NCI-H1694 (cell line): ENCODE data around the gene AMER3.

Source experiments
- DNase-seq: peaks from one replicate; lab custom pipeline; 2025; lab: John Stamatoyannopoulos, UW

Gene AMER3

DNA sequence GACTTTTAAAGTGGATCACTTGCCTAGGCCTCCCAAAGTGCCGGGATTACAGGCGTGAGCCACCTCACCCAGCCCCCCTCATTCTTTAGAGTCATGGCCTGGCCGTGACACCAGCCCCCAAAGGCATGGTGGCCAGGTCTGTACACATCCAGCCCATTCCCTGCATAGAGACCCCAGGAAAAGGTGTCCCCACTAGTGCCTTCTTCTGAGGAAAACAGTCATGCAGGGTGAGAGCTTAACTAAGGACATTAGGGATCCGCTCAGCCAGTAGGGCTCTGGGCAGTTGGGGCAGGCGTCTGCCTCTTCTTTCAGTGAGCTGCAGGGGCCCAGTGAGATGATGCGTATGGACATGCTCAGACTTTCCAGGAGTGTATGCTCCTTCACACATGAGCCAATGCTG lies 5.7 kb upstream of the AMER3 start:
- DNase-seq: no peak

DNA sequence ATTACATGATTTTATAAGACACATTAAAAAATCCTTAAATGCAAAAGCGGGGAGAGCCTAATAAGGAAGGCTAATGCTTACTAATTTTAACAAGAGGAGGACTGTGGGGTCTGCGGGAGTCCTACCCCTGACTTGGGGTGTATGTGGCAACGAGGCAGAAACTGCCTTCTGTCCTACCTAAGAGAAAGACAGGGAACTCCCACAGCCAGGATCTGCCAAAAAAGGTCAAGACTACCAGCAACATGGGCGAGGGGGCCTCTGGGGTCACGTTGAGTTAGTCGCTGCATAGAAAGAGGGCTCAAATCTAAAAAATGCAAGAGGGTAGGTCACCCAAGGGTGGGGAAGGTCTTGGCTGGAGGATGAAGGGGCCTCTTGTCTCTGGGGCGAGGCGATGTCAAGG lies 529 bp upstream of the AMER3 start:
- no peak for DNase-seq

DNA sequence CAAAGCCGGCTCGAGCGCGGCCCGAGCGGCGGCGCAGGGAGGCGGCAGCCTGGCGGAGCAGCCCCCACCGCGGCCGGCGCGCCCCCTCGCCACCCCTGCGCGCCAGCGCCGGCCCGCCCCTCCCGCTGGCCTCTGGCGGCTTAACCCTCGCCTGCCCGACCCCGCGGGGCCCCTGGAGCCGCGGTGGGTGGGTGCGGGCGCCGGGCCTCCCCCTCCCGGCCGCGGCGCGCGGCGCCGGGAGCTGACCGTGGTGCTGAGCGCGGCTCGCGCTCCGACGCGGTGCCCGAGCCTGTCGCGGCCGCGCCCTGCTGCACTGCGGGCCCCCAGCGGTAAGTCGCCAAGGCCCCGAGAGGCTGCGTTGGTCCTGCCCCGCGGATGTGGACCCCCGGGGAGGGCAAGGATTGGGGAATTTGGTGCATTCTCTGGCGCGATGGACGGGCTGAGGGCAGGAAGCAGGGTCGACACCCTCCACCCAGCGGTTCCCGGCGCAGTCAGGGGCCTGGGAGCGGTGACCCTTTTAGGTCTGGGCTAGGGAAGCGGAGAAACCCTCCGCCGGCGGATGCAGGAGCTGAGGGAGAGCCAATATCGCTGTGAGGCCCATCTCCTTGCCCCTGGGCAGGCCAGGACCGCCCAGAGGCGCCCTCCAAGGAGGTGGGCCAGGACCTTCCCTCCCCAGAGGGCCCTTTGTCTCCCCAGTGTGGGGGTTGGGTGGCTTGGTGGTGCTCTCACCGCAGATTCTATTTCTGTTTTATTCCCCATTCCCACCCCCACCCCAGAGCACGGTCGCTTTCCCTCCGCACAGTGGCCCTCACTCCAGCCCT lies 923 bp downstream of the AMER3 start:
- DNase-seq: no peak

DNA sequence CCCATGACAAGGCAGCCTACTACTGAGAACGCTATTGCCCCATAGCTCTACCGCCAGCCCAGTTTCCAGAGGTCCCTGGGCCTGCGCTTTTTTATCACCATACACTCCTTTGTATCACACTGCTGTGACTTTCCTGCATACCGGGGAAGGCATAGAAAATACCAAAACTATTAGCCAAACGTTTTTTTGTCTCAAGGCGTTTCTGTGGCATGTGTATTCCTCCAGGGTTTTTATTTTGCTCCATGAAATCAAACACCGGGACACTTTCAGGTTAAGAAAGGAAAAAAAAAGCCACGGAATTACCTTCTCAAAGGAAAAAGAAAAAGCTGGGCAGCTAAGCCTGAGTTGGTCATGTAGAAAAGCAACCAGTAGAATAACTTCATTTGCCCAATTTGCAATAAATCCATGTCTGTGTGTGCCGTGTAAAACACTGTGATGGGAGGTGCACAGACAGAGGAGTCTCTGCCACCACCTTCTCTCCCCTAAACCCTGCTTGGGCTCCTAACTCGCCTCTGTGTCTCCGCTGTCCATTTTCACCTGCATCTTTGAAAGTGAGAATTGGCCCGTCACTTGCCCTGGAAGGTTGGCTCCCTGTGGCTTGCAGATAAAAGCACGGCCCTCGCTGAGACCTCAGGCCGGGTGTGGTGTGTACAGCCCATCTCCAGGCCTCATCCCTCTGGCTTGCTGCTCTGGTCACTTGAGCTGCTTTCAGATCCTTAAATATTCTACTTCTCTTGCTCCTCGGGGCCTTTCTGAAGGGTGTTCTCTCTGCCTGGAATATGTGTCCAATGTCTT lies 1.7 kb downstream of the AMER3 start:
- no peak for DNase-seq

DNA sequence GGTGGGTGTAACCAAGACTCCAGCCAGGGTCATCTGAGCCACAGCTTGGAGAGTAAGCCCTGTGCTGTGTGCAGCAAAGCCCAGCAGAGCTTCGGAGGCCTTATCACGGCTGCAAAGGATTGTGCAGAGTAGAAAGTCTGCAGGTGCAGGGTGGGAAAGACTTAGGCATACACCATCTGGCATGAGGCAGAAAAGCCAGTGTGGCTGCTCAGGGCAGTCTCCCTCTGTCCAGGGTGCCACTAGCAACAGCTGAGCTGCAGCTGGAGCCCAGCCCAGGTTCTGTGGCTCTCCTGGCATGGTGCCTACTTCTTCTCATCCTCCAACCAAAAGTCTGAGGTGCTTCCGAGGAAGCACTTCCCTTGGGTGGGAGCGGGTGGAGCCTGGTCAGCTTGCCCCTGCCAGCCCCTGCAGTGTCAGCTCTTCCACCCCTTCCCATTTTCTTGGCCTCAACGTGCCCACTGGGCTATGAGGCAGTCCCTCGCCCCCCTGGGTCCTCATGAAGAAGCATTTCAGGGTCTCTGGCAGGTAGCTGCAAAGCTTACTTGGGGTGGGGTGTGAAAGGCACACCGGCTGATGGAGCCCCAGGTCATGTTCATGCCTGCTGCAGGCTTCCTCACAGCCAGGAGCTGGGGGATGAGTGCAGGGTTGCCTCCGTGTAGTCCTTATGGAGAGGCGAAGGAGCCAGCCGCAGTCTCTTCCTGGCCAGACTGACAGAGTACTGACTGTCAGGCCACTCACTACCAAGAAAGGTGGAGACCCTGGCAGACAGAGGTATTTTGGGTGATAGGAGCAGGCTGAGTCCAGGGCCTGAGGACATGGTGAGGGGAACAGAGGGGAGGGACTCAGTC lies 4.8 kb downstream of the AMER3 start:
- DNase-seq: peak; percentile 61

DNA sequence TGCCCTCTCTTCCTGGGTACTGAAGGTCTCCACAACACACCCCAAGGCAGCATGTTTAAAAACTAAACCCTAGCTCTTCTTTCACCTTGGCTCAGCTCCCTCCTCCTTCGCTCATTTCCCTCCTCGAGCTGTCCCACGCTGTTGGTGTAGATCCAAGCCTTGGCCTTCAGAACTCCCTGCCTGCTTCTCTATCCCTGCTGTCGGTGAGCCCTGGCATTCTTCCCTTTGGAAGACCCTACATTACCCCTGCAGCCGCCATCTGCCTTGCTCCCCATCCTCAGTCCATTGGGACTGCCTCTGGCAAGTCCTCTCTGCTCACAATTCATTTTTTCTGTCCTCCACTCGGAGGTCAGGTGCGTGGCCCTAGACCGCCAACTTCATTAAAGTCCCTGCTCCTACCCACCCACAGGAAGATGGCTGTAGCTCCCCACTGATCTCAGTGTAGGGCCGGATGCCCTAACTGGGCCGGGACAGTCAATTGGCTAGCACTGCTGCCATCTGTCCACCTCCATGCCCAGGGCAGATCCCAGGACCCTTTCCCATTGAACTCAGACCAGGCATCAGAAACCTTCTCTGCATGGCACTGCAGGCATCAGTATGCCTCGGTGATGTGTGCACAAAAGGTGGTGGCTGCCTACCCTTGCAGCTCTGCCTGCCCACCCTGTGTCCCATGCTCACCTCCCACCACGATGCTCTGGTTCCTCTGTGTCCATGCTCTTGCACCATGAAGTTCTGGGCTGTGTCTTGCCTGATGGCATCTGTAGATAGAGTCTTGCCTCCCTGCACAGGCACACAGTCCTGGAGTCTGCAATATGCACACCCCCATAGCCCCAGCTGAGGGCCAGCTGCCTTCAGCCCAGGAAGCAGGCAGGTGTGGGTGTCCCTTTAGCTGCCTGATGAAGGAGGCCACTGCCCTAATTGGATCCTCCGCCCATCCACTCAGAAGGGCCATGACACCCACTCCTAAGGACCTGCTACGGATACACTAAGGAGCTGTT lies 5.7 kb downstream of the AMER3 start:
- DNase-seq: no peak

DNA sequence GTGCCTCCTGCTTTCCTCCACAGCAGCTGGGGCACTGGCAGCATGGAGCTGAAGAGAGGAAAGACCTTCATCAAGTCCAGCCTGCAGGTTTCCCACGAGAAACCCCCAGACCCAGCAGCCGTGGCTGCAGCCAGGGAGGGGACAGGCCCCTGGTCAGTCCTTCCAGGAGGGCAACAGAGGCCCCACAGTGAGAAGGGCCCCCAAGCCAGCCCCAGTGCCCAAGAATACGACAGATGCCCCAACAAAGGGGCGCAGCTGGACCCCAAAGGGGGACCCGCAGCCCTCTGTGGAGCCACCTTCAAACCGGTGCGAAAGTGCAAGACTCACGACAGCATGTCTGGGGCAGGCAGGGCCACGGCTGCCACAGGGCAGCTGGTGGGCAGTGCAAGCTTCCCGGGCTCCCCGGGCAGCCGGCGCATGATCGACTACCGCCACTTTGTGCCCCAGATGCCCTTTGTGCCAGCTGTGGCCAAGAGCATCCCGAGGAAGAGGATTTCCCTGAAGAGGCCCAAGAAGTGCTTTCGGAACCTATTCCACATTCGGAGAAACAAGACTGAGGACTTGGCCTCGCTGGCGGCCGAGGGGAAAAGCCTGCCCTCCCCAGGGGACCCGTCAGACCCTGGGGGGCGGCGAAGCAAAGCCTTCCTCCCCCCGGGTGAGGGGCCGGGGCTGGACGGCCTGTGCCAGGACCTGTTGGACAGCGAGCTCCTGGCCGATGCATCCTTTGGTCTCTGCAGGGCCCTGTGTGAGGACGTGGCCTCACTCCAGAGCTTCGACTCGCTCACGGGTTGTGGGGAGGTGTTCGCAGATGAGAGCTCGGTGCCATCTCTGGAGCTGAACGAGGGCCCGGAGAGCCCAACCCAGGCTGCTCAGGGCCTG lies 6.9 kb downstream of the AMER3 start:
- DNase-seq: no peak

DNA sequence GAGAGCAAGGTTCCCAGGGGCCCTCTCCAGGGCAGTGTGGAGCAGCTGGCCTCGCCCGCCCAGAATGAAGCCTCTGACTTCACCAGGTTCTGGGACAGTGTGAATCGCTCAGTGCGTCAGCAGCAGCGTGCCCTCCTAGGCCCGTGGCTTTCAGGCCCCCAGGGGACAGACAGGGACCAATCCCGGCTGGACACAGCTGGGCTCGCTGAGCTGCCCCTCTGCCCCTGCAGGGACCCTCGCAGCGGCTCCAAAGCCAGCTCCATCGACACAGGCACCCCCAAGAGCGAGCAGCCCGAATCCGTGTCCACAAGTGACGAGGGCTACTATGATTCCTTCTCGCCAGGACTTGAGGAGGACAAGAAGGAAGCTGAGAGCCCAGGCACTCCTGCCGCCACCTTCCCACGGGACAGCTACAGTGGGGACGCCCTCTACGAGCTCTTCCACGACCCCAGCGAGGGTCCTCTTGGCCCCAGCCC lies 7.6 kb downstream of the AMER3 start:
- no peak for DNase-seq

DNA sequence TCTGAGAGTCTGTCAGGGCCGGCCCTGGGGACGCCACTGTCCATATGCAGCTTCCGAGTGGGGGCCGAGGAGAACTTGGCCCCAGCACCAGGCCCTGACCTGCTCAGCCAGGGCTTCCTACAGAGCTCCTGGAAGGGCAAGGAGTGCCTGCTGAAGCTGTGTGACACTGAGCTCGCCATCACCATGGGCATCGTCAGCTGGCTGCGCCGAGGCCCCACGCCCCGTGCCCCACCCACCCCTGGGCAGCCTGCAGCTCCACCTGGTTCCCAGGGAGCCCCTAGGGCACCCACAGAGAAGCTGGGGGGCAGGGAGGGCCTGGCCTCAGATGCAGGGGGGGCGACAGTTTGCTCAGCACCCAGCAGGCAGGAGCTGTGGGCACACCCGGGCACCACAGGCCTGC lies 8.1 kb downstream of the AMER3 start:
- DNase-seq: no peak

DNA sequence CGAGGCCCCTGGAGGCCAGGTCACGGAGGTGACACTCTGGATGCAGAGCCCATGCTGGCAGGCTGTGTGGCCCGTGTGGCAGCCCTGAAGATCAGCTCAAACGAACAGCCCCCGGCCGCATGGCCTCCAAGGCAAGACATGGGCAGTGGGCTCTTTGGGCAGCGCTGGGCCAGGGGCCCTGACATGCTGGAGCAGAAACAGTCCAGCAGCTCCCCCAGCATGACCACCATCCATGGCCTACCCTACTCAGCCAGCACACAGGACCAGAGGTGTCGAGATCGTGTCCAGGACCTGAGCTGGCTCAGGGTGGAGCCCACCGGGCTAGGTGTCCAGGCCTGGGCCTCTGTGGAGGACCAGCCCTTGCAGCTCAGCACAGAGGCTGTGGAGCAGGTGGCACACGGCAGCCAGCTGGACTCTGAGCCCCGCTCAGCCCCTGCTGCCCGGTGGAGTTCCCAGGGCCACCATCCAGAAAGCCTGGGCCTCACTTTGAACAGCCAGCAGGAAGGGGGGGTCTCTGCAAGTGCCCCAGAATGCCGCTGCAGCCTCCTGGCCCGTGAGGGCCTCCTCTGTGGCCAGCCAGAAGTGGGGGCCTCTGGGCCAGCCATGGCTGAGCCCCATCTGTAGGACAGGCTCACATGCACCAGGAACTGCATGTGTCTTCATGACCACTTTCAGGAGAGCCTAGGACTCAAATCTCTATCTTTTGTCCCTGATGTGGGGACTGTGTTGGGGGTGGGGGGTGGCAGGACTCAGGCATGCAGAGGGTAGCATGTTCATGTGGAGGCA lies 8.9 kb downstream of the AMER3 start:
- no peak for DNase-seq

DNA sequence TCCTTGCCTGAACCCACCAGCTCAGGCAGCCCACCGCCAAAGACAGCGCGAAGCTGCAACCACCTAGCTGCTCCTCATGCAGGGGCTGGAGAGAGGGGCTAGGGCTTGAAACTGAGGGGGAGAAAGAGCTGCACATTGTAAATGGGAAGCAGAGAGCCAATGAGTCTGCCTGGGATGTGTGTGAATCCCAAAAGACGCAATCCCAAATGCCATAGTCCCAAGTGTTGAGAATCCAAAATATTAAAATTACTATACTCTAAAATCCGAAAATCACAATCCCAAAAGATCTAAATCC lies 9.4 kb downstream of the AMER3 start:
- DNase-seq: no peak

DNA sequence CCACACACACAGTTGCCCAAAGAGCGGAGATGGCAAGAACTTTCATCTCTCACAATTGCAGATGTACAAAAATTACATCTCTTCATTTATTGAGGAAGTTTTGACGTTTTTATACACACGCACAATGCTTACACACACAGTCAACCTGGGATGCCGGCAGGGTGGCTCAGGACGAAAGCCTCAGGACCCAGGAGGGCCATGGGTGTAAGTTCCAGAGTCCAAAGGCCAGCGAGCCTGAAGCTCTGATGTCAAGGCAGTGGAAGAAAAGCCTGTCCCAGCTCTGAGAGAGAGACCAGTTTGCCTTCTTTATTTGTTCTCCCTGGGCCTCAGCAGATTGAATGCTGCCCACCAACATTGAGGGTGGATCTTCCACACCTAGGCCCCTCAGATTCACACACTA lies 10.1 kb downstream of the AMER3 start:
- DNase-seq: no peak

DNA sequence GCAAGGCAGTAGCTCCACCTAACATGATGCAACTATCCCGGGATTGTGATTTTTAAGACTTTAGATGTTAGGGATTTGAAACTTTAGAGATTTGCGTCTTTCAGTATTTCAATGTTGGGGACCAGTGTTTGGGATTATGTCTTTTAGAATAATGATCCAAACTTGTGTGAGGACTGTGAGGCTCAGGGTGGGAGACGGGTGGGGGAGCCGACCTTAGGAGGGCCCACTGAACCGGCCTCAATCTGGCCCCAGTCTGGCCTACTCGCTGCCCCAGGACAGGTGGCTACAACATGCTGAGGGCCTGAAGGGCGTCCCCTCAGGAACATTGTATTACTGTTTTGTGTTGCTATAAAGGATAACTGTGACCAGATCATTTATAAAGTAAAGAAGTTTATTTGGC lies 10.7 kb downstream of the AMER3 start:
- DNase-seq: no peak

DNA sequence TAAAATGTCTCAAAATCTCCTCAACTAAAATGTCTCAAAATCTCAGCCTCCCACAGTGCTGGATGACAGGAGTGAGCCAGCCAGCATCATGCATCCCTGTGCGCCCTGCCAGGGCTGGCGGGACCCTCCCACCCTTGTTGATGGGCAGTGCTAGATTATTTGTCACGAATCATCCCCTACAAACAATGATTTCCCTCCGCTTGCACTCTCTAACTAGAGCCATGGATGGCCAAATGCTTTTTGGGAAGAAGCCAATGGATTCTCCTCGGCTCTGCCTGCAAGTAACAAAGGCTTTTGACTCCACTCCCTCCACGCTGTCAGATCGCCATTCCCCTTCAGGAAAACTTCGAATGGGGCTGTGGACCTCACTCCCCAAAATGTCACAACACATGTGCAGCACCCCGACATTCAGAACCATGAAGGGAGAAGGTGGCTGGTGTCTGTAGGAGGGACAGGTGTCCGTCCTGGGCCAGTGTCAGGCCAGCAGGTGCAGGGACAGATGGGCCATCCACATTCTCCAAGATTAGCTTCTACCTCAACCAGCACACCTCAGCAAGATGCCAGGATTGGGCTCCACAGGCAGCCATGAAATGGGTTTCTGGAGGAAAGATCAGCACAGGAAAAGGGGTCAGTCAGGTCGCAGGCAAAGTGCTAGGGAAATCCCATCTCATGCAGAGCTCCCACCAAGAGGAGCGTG lies 11.5 kb downstream of the AMER3 start:
- DNase-seq: no peak

DNA sequence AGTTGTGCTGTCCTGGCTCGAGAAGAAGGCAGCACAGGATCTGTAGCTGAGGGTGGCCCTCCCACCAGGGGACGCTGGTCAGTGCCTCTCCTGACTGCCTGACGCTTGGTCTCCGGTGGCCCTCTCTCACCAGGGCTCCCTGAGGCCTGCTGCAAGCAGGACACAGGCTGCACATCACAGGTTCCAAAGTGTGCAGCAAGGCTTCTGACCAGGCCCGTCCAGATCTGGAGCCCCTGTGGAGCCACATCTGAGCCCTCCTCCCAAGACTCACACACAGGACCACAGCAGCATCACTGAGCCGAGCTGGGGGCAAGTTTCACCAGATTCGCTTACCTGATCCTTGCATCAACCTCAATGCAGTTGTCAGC lies 12.1 kb downstream of the AMER3 start:
- DNase-seq: no peak

DNA sequence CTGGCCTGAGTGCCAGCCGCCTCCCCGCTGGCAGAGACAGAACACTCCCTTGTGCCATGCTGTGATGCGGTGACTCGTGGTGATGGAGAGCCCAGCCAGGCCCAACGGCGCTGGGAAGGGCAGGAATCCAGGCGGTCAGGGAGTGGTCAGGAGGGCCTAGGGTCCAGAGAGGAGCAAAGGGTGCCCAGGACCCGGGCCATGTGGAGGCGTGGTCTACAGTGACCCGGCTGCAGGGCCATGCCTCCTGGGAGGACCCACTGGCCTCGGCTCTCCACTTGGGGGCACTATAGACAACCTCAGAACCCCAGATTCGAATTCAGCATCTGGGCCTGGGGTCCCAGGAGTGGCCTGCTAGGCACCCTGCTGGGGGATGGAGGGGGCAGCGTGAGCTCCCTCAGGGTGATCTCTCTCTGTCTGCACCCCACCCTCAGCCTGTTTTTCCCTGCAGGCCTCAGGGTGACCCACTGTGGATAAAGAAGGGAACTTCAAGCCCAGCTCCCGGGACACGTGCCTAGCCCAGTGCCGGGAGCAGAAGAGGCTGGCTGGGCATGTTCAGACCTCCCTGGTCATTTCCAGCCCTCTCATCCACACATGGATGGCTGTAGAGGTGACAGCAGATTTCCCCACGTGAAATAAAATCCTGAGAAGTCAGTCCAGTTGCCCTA lies 13.0 kb downstream of the AMER3 start:
- no peak for DNase-seq

DNA sequence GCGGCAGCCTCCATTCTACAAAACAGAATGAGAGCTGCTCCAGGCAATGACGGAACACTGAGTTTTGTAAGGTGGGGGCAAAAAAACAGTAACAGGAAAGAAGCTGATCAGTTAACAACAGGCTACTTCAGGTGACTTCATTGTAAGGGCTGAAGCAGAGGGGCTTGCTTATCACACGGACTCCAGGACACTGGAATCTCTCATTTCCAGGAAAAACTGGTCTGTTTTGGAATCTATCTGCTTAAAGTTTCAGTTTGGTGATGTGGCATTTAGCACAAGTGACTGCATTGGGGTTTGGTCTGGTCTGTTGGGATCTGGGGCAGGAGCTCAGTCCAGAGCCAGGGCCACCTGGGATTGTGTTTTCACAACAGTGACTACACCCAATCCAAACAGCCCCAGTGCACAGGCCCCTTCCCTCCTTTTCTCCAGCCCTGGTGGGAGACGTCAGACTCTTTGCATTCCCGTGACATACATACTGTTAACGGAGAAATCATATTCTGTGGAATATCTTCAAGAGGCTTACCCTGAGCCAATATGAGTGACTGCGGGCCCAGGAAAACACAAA lies 14.1 kb downstream of the AMER3 start:
- DNase-seq: no peak

DNA sequence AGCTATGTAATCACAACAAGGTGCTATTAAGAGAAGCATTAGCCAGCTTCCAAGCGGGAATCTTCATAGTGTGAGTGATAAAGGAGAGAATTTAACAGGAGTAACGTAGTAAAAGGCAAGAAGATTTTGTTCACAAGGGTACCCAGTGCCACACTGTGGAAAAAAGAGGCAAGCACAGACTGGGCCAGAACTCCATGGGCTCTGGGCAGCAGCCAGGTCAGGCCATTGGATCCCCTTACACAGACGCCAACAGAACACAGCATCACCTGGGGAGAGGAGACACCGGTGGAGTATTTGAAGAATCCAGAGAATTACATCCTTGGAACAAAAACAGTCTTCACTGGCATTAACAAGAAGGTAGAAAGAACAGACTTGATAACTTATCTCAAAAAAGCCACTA lies 21.2 kb downstream of the AMER3 start:
- no peak for DNase-seq
